ENCODE measurements around the gene ANKMY2.

ANKMY2 gene

DNA sequence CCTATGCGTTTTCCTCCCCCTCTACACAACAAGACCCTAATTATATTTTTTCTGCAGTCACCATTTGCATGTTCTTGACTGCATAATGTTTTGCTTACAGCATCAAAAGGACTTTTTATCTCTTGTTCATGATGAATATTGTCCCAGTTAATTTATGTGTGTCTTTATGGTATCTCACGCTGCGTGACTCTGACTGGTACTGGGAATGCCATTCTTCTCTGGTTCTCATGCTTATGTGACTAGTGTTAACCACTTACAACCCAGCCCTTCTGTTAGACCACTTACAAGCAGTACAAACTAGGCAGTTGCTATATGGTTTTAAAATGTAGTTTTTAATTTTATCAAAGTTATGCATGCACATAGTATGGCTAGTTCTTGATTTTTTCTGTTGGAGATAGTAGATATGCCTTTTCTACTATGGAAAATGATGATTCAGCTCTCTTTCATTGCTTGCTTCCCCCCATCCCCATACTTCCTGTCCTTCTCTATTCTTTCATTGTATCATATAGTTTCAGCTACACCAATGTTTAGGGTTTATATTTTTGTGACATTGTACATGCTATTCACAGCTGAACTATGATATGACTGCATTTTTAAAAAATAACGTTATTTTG lies 25.3 kb upstream of the ANKMY2 start:
- DNase-seq (ENCODE audit: low read depth), result no peak
- no peak for TF ChIP-seq POLR2A (IDR thresholded peaks at IDR 0.05; ENCODE audit: extremely low read depth, insufficient read length)
- no peak for TF ChIP-seq MYC (IDR thresholded peaks at IDR 0.05; ENCODE audit: low read depth, low read length)
- TF ChIP-seq, protein P1, sequence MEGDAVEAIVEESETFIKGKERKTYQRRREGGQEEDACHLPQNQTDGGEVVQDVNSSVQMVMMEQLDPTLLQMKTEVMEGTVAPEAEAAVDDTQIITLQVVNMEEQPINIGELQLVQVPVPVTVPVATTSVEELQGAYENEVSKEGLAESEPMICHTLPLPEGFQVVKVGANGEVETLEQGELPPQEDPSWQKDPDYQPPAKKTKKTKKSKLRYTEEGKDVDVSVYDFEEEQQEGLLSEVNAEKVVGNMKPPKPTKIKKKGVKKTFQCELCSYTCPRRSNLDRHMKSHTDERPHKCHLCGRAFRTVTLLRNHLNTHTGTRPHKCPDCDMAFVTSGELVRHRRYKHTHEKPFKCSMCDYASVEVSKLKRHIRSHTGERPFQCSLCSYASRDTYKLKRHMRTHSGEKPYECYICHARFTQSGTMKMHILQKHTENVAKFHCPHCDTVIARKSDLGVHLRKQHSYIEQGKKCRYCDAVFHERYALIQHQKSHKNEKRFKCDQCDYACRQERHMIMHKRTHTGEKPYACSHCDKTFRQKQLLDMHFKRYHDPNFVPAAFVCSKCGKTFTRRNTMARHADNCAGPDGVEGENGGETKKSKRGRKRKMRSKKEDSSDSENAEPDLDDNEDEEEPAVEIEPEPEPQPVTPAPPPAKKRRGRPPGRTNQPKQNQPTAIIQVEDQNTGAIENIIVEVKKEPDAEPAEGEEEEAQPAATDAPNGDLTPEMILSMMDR (IDR thresholded peaks at IDR 0.05; ENCODE audit: low read depth, low read length), result no peak
- TF ChIP-seq, protein P2, sequence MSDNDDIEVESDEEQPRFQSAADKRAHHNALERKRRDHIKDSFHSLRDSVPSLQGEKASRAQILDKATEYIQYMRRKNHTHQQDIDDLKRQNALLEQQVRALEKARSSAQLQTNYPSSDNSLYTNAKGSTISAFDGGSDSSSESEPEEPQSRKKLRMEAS (IDR thresholded peaks at IDR 0.05; ENCODE audit: low read depth, low read length), result no peak
- no peak overlapping the region for H3K4me3 ChIP-seq (ENCODE audit: low read depth, low read length)

DNA sequence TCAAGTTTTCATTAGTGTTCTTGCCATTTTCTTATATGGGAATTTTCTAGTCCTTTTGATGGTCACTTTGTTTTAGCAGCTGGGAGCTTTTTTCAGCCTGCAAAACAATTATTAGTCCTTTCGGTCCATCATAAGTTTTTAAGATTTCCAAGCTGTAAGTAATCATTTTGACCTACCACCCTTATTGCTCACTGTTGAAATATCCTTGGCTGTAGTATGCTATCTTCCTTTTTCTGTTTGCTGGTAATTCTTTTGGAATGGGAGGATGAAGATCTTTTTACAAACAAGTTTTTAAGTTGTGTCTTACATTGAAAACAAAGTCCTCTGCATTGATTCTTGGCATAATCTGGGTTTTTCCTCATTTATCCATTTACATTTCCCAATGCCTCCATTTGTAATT lies 24.5 kb upstream of the ANKMY2 start:
- TF ChIP-seq, protein P2 (IDR thresholded peaks at IDR 0.05; ENCODE audit: low read depth, low read length), result no peak
- no peak for TF ChIP-seq MYC (IDR thresholded peaks at IDR 0.05; ENCODE audit: low read depth, low read length)
- no peak for TF ChIP-seq POLR2A (IDR thresholded peaks at IDR 0.05; ENCODE audit: extremely low read depth, insufficient read length)
- TF ChIP-seq, protein P1 (IDR thresholded peaks at IDR 0.05; ENCODE audit: low read depth, low read length), result no peak
- H3K4me3 ChIP-seq (ENCODE audit: low read depth, low read length), result no peak overlapping the region

DNA sequence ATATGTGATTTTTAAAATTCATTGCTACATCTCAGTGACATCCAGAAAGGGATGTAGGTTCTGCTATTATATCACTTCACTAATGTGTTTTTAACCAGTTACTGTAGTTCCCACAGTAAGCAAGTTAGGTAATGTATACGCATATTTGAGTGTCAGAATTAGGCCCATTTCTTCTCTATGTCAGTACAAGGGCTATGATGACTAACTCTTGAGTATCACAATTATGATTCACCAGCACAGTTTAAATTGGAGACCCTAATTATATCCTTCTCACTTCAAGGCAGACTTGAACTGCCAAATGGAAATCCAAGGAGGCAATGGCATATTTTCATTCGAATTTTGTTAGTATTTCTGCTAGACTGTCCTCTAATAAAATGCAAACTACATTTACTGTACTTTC lies 24.0 kb upstream of the ANKMY2 start:
- DNase-seq (ENCODE audit: low read depth), result no peak
- no peak overlapping the region for H3K4me3 ChIP-seq (ENCODE audit: low read depth, low read length)
- TF ChIP-seq MYC (IDR thresholded peaks at IDR 0.05; ENCODE audit: low read depth, low read length), result no peak
- no peak for TF ChIP-seq POLR2A (IDR thresholded peaks at IDR 0.05; ENCODE audit: extremely low read depth, insufficient read length)
- TF ChIP-seq, protein P1 (IDR thresholded peaks at IDR 0.05; ENCODE audit: low read depth, low read length), result no peak
- TF ChIP-seq, protein P2 (IDR thresholded peaks at IDR 0.05; ENCODE audit: low read depth, low read length), result no peak

More for the DNA sequence above, 24.5 kb upstream of the ANKMY2 start:
- no peak for DNase-seq (ENCODE audit: low read depth)

DNA sequence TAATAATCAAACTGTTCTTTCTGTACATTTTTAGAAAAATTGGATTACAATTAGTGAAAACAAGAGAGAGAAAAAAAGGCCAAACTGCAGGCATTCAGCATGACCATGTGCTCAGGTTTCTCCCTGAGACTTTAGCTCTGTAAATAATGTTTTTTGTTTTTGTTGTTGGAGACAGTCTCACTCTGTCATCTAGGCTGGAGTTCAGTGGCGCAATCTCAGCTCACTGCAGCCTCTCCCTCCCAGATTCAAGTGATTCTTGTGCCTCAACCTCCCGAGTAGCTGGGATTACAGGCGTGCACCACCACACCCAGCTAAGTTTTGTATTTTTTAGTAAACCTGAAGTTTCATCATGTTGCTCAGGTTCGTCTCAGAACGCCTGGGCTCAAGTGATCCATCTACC lies 23.4 kb upstream of the ANKMY2 start:
- TF ChIP-seq POLR2A (IDR thresholded peaks at IDR 0.05; ENCODE audit: extremely low read depth, insufficient read length) (no peak), MYC (IDR thresholded peaks at IDR 0.05; ENCODE audit: low read depth, low read length) (no peak)
- TF ChIP-seq, protein P1 (IDR thresholded peaks at IDR 0.05; ENCODE audit: low read depth, low read length), result no peak
- TF ChIP-seq, protein P2 (IDR thresholded peaks at IDR 0.05; ENCODE audit: low read depth, low read length), result 0 out of 2 replicates have a peak, but pooled peaks have one; percentile 24
- no peak for DNase-seq (ENCODE audit: low read depth)
- H3K4me3 ChIP-seq (ENCODE audit: low read depth, low read length), result no peak overlapping the region

DNA sequence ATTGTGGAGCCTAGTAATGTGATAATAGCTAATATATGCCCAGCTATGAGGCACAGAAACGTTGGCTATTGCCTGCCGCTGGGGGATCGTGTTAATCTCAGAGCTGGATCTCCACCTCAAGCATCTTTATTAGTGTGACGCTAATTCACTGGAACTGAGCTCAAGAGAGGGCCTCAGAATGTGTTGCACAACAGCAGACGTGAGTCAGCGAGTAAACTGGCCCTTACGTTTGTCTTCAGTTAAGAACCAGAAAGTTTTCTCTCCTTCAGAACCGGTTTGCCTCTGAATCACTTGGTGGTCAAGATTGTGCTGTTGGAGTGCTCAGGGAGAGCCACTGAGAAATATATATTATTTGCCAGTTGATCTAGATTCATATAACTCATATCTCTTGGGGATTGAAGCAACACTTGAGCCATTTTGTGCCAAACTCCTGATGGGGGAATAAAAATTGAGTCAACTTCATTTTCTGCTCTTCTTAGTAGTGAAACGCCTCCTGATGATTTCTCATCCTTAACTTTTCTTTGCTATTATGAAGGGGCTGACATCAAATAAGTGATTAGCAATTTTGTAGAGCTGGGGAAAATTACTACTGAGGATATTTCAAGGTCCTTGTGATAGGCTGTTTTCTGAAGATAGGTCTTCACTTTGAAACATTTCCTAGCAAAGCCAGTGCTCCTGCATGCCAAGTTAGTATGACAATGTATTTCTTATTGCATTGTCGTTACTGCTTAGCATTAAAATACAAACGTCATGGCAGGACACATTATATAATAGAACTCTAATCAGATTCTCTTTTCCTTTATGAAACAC lies 22.7 kb upstream of the ANKMY2 start:
- no peak for TF ChIP-seq MYC (IDR thresholded peaks at IDR 0.05; ENCODE audit: low read depth, low read length)
- TF ChIP-seq, protein P1 (IDR thresholded peaks at IDR 0.05; ENCODE audit: low read depth, low read length), result peak; percentile 19
- DNase-seq (ENCODE audit: low read depth), result peak; percentile 99
- H3K4me3 ChIP-seq (ENCODE audit: low read depth, low read length), result peak overlapping the region; percentile 0

Data from NB4 (cell line).